Thyroid gland (tissue), 4 donors: ENCODE measurements around the gene UBA52. TPM values are rescaled to one million over a fixed set of nuclear protein-coding genes. Genes with fewer than 3 reads are reported as not detected.
A peak's percentile ranks its signal among the peaks of the same experiment; 100 is the strongest.

ENCODE experiments used
- DNase-seq, 2 donors: peaks; one replicate each; pipeline ENCODE4 v3.0.0-alpha.2; 2019
- H3K27ac ChIP-seq, 3 donors: fragments of 200-600 bp; sonication (generic); 1 replicate in 2 of 3; 2 replicates in 1 of 3; pipeline ENCODE4 v1.5.1; 2016 to 2019; ENCODE audit warnings: mild to moderate bottlenecking in 1 of 3, moderate library complexity in 1 of 3
- H3K27me3 ChIP-seq: fragments of 200-600 bp; sonication (generic); one replicate; pipeline ENCODE4 v1.5.1; 2019
- H3K36me3 ChIP-seq, 2 donors: fragments of 200-600 bp; sonication (generic); one replicate each; pipeline ENCODE4 v1.5.1; 2016 to 2019
- H3K4me1 ChIP-seq, 2 donors: fragments of 200-600 bp; sonication (generic); one replicate each; pipeline ENCODE4 v1.5.1; 2017 to 2019
- H3K4me3 ChIP-seq, 3 donors: fragments of 200-600 bp; sonication (generic); replicated peaks in 1 of 3; 1 replicate in 2 of 3; 2 replicates in 1 of 3; pipeline ENCODE4 v1.5.1; 2016; ENCODE audit warnings: mild to moderate bottlenecking in 1 of 3
- H3K9me3 ChIP-seq: fragments of 200-600 bp; sonication (generic); one replicate; pipeline ENCODE4 v1.5.1; 2017
- CTCF ChIP-seq, 6 experiments: fragments of 200-600 bp in 3 of 6; fragments of 450-650 bp in 3 of 6; sonication (generic) in 3 of 6; IDR thresholded peaks; one replicate each; pipeline ENCODE4 v1.5.1; 2016 to 2019; ENCODE audit warnings: antibody characterized with exemption in 6 of 6, mild to moderate bottlenecking in 2 of 6, inconsistent platforms in 1 of 6, moderate library complexity in 1 of 6
- POLR2A ChIP-seq, 2 donors: fragments of 450-650 bp; IDR thresholded peaks; one replicate each; pipeline ENCODE4 v1.6.1; 2017; ENCODE audit warnings: antibody characterized with exemption in 2 of 2, mild to moderate bottlenecking in 2 of 2, moderate library complexity in 1 of 2
- WGBS, 2 donors: methylation state at CpG; one replicate each; pipeline ENCODE4 v1.1.5; 2017; 5-methylcytosine and 5-hydroxymethylcytosine counted together
- intact Hi-C: fragments of 100-400 bp; cut with DNase I; formaldehyde crosslinking; loops from one replicate; pipeline ENCODE4 v1.15.1; 2023
- total RNA-seq, 4 donors: library from RNA; depleted of rRNA; stranded (reverse); fragments of >200 nt; gene quantifications; one replicate each; pipeline ENCODE4 v1.2.3, GENCODE V29; 2016

The UBA52 gene
- total RNA-seq, 4 donors from 2014 or later, result 395 to 726 (median 521) TPM

GRCh38 chr19:18593367-18594095, 21.9 kb downstream of the UBA52 start:
- Histone ChIP-seq H3K27me3 (no peaks in the 10 kb centered on the region), H3K4me3 (peak overlapping the region in 1 of 3 donors; percentile 25), H3K4me1 (peaks cover 18 to 26% of the 10 kb centered on the region in 2 donors), H3K36me3 (no peaks in the 10 kb centered on the region), H3K27ac (no peak overlapping the region), H3K9me3 (no peaks in the 10 kb centered on the region)
- 15 to 30% methylated on average over 13 to 17 of the region's 25 CpGs for WGBS, 2 donors
- peak; percentile 33 to 44 for DNase-seq
- TF ChIP-seq CTCF (IDR thresholded peaks at IDR 0.05) (no peak), POLR2A (IDR thresholded peaks at IDR 0.05) (no peak)
- intact Hi-C loops, result loop anchor here (5.0 kb wide), 1 partner anchor 254 kb away; no protein-coding TSS in a partner anchor

- TF ChIP-seq POLR2A (IDR thresholded peaks at IDR 0.05) (no peak), CTCF (IDR thresholded peaks at IDR 0.05) (peak; percentile 46 to 97 (median 92))
- WGBS, 2 donors, result 1 to 2% methylated on average over 13 to 35 of the region's 54 CpGs
- H3K27me3 ChIP-seq, result no peaks in the 10 kb centered on the region
- no peaks in the 10 kb centered on the region for H3K36me3 ChIP-seq
- intact Hi-C loops, result loop anchor here (5.0 kb wide), 1 partner anchor 253 kb away; no protein-coding TSS in a partner anchor
- H3K4me1 ChIP-seq, result peaks cover 16 to 26% of the 10 kb centered on the region in 2 donors
- peak; percentile 77 to 79 for DNase-seq
- H3K4me3 ChIP-seq, result peak overlapping the region in 1 of 3 donors; percentile 25
- H3K27ac ChIP-seq, result no peak overlapping the region
- H3K9me3 ChIP-seq, result no peaks in the 10 kb centered on the region
Observed at GRCh38 chr19:18594096-18594823, 22.6 kb downstream of the UBA52 start.

GRCh38 chr19:18594824-18595373, 23.2 kb downstream of the UBA52 start:
- no peaks in the 10 kb centered on the region for H3K27me3 ChIP-seq
- DNase-seq, result no peak
- intact Hi-C loops, result loop anchor here (5.0 kb wide), 2 partner anchors 82 to 252 kb away; no protein-coding TSS in a partner anchor
- no peaks in the 10 kb centered on the region for H3K9me3 ChIP-seq
- 13 to 17% methylated on average over 8 to 12 of the region's 26 CpGs for WGBS, 2 donors
- no peak for TF ChIP-seq CTCF (IDR thresholded peaks at IDR 0.05)
- TF ChIP-seq POLR2A (IDR thresholded peaks at IDR 0.05), result no peak
- H3K27ac ChIP-seq, result no peak overlapping the region
- H3K4me3 ChIP-seq, result peak overlapping the region in 1 of 3 donors; percentile 25
- peaks cover 10 to 21% of the 10 kb centered on the region in 2 donors for H3K4me1 ChIP-seq
- H3K36me3 ChIP-seq, result no peaks in the 10 kb centered on the region

GRCh38 chr19:18595475-18595874, 23.8 kb downstream of the UBA52 start:
- Histone ChIP-seq H3K9me3 (no peaks in the 10 kb centered on the region), H3K27me3 (no peaks in the 10 kb centered on the region), H3K4me3 (no peak overlapping the region), H3K36me3 (no peaks in the 10 kb centered on the region), H3K4me1 (peaks cover 10 to 20% of the 10 kb centered on the region in 2 donors), H3K27ac (no peak overlapping the region)
- no peak for DNase-seq
- WGBS, 2 donors, result 71 to 75% methylated on average over 5 to 6 of the region's 6 CpGs
- intact Hi-C loops, result loop anchor here (5.0 kb wide), 1 partner anchor 82 kb away; no protein-coding TSS in a partner anchor
- no peak for TF ChIP-seq POLR2A (IDR thresholded peaks at IDR 0.05)

- intact Hi-C loops, result loop anchor here (5.0 kb wide), 1 partner anchor 81 kb away; no protein-coding TSS in a partner anchor
- no peaks in the 10 kb centered on the region for H3K36me3 ChIP-seq
- TF ChIP-seq POLR2A (IDR thresholded peaks at IDR 0.05), result no peak
- TF ChIP-seq CTCF (IDR thresholded peaks at IDR 0.05), result no peak
- no peaks in the 10 kb centered on the region for H3K27me3 ChIP-seq
- H3K4me3 ChIP-seq, result no peak overlapping the region
- peaks cover 10 to 20% of the 10 kb centered on the region in 2 donors for H3K4me1 ChIP-seq
- H3K9me3 ChIP-seq, result no peaks in the 10 kb centered on the region
- H3K27ac ChIP-seq, result no peak overlapping the region
- WGBS, 2 donors, result 15 to 65% methylated on average over 8 to 21 of the region's 21 CpGs
- no peak for DNase-seq
Observed at GRCh38 chr19:18596752-18597157, 25.1 kb downstream of the UBA52 start.
